ENCODE results near the gene CSH2. TPM values are rescaled to one million over a fixed set of nuclear protein-coding genes. Genes with fewer than 3 reads are reported as not detected.

Gene CSH2
- total and polyA plus RNA-seq, 2 of the 8 experiments (the other 6 are each of a cell fraction or from before 2014, with no cell fraction given), result 0.43 TPM; not detected in 1

DNA sequence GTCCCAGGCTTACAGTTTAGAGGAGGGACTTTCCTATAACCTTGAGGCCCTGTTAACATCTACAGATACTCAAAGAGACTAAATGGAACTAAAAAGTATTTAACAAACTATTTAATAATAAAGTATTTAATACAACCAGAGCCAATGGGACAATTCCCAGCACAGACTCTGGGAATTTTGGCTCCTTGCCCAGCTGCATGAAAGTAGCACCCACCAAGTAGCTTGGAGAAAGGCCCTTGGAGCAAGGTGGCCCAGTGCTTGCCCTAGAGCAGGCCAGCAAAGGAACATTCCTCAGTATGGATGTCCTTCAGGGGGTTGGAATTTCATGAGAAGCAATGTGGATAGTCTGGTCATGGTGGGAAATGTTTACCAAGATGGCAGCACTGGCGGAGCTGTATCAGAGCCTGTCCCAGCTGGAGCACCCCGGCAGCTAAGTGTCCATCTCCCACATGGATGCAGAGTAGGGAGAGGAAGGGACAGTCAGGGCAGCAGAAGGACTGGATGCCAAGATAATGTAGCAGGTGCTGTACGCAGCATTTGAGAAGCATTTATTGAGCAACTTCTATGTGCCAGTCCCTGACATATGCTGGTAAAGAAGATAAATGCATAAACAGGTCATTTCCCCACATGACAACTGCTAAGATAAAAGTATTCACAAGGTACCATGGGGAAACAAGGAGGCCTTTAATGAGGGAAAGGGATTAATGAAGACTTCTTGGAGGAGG, 25.8 kb downstream of the CSH2 start:
- ChIA-PET POLR2A (ENCODE audit: partially characterized antibody) (interaction anchor here (0.8 to 1.8 kb wide), 5 partner anchors 10 to 72 kb away, joined by 3 to 10 read pairs (median 3); no protein-coding TSS in a partner anchor), CTCF (ENCODE audit: partially characterized antibody) (interaction anchor here (0.8 to 6.9 kb wide), 8 partner anchors 9 to 85 kb away, joined by 3 to 77 read pairs (median 4); partner anchors contain the start of gene CD79B)
- WGBS, 2 experiments (ENCODE audit: extremely low coverage in 1 of 2, insufficient coverage in 1 of 2, insufficient read length in 1 of 2, insufficient replicate concordance in 2 of 2, low coverage in 1 of 2, low lambda C conversion rate in 2 of 2, missing lambda C conversion rate in 1 of 2), result 60% methylated on average over 3 of the region's 3 CpGs; no CpG with 5 or more reads in 1 of the 2 experiments
- no peak for TF ChIP-seq YY1 (IDR thresholded peaks at IDR 0.05; ENCODE audit: low read depth, low read length)
- no peak for TF ChIP-seq EGR1 (IDR thresholded peaks at IDR 0.05; ENCODE audit: borderline replicate concordance, low read depth, low read length)
- TF ChIP-seq, protein P1, sequence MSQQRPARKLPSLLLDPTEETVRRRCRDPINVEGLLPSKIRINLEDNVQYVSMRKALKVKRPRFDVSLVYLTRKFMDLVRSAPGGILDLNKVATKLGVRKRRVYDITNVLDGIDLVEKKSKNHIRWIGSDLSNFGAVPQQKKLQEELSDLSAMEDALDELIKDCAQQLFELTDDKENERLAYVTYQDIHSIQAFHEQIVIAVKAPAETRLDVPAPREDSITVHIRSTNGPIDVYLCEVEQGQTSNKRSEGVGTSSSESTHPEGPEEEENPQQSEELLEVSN (IDR thresholded peaks at IDR 0.05), result no peak
- TF ChIP-seq TAF1 (IDR thresholded peaks at IDR 0.05; ENCODE audit: low read depth, low read length), result no peak
- no peak for TF ChIP-seq POU5F1 (IDR thresholded peaks at IDR 0.05; ENCODE audit: low read depth, low read length)
- no peak for TF ChIP-seq KDM4A (IDR thresholded peaks at IDR 0.05; ENCODE audit: low read depth, low read length, severe bottlenecking)
- TF ChIP-seq RXRA (IDR thresholded peaks at IDR 0.05; ENCODE audit: insufficient read depth, low read depth, low read length), result no peak
- TF ChIP-seq RFX5 (IDR thresholded peaks at IDR 0.05; ENCODE audit: borderline replicate concordance, low read depth, low read length), result no peak
- no peak for TF ChIP-seq NRF1 (IDR thresholded peaks at IDR 0.05; ENCODE audit: low read depth, low read length)
- TF ChIP-seq CREB1 (IDR thresholded peaks at IDR 0.05), result no peak
- TF ChIP-seq PHF8 (conservative IDR thresholded peaks at IDR 0.05; ENCODE audit: low read depth, low read length), result no peak
- no peak for TF ChIP-seq RBBP5 (IDR thresholded peaks at IDR 0.05; ENCODE audit: borderline replicate concordance, low read depth, low read length)
- TF ChIP-seq CHD1 (IDR thresholded peaks at IDR 0.05; ENCODE audit: low read depth, low read length), result no peak

More for the DNA sequence above, 25.8 kb downstream of the CSH2 start:
- no peak overlapping the region for H2AFZ ChIP-seq (ENCODE audit: low read length)
- no peak overlapping the region for H3K27ac ChIP-seq (ENCODE audit: low read depth, low read length)
- no peaks in the 10 kb centered on the region for H3K79me1 ChIP-seq (ENCODE audit: low read depth, low read length)
- H3K27me3 ChIP-seq (replicated peaks in 1 of 4; ENCODE audit: control insufficient read depth in 3 of 4, extremely low read depth in 1 of 4, insufficient read depth in 3 of 4, low read length in 3 of 4), result peaks cover 0 to 29% (median 25%) of the 10 kb centered on the region in 4 experiments; a peak in 6 of 7 replicates
- no peak overlapping the region for H3K4me2 ChIP-seq (ENCODE audit: insufficient read depth in 1 of 2, low read depth in 2 of 2, low read length in 2 of 2)
- H4K91ac ChIP-seq (replicated peaks; ENCODE audit: insufficient read length, low read length), result no peak overlapping the region
- H2BK15ac ChIP-seq (ENCODE audit: low read length), result no peak overlapping the region; the same call in 1 of the 2 replicates
- DNase-seq (ENCODE audit: low read depth in 1 of 2, low spot score in 2 of 2) (no peak), FAIRE-seq (no peak)
- no peak overlapping the region for H2BK12ac ChIP-seq (ENCODE audit: low read depth, low read length)
- peaks cover 2% of the 10 kb centered on the region for H3K23me2 ChIP-seq (ENCODE audit: low read depth, low read length)
- no peak overlapping the region for H2BK120ac ChIP-seq (replicated peaks; ENCODE audit: low read depth, low read length)
- H2AK5ac ChIP-seq (ENCODE audit: low read depth, low read length), result no peak overlapping the region
- no peaks in the 10 kb centered on the region for H4K20me1 ChIP-seq (replicated peaks in 1 of 2; ENCODE audit: control insufficient read depth in 1 of 2, insufficient read depth in 2 of 2, low read length in 2 of 2)
- no peak overlapping the region for H3K4ac ChIP-seq (replicated peaks; ENCODE audit: insufficient read length, low read depth, low read length)
- no peaks in the 10 kb centered on the region for H3K4me1 ChIP-seq (replicated peaks in 1 of 4; ENCODE audit: control insufficient read depth in 3 of 4, insufficient read depth in 4 of 4, low read length in 3 of 4)
- no peak overlapping the region for H3K23ac ChIP-seq (ENCODE audit: insufficient read length)
- H3K79me2 ChIP-seq (ENCODE audit: control insufficient read depth in 1 of 2, insufficient read depth in 2 of 2, low read length in 2 of 2), result no peaks in the 10 kb centered on the region
- H2BK20ac ChIP-seq (ENCODE audit: low read length), result no peak overlapping the region
- no peak overlapping the region for H3K18ac ChIP-seq (ENCODE audit: extremely low read depth, low read length)
- H3K9ac ChIP-seq (replicated peaks in 1 of 4; ENCODE audit: extremely low read depth in 1 of 4, low read depth in 3 of 4, low read length in 3 of 4), result no peak overlapping the region
- no peak overlapping the region for H4K5ac ChIP-seq (ENCODE audit: insufficient read length, low read depth, low read length)
- no peaks in the 10 kb centered on the region for H3K36me3 ChIP-seq (ENCODE audit: control insufficient read depth in 2 of 4, insufficient read depth in 4 of 4, low read length in 3 of 4)
- H4K8ac ChIP-seq (ENCODE audit: extremely low read depth, insufficient read depth, low read length), result no peak overlapping the region
- H3K9me3 ChIP-seq (ENCODE audit: insufficient read depth in 2 of 2, low read depth in 1 of 2, low read length in 1 of 2), result peaks cover 4 to 9% of the 10 kb centered on the region in 2 experiments; a peak in 3 of 4 replicates
- H3K14ac ChIP-seq (ENCODE audit: insufficient read length), result no peak overlapping the region
- no peak overlapping the region for H3K56ac ChIP-seq (replicated peaks; ENCODE audit: insufficient read length, low read depth, low read length)
- H3K4me3 ChIP-seq (ENCODE audit: extremely low read depth in 1 of 4, insufficient read depth in 2 of 4, low read depth in 3 of 4, low read length in 4 of 4), result no peak overlapping the region
- no peak overlapping the region for H2BK5ac ChIP-seq (ENCODE audit: low read depth, low read length)

Measured in H1 (cell line).